Ectodermal cell (in vitro differentiated cells): ENCODE data around the gene RAB25.
A peak's percentile ranks its signal among the peaks of the same experiment; 100 is the strongest.

Experiments
- H3K27ac ChIP-seq: 2 replicates; pipeline ENCODE4 v1.7.0; 2013; ENCODE audit warnings: mild to moderate bottlenecking, low read depth, low read length; ENCODE audit not compliant: insufficient read depth, poor library complexity, severe bottlenecking
- H3K27me3 ChIP-seq: 2 replicates; pipeline ENCODE4 v1.7.0; 2013; ENCODE audit warnings: mild to moderate bottlenecking, low read length; ENCODE audit not compliant: insufficient read depth, control insufficient read depth, poor library complexity, severe bottlenecking
- H3K36me3 ChIP-seq: one replicate; pipeline ENCODE4 v1.7.0; 2013; ENCODE audit warnings: low read length; ENCODE audit not compliant: control insufficient read depth, insufficient read depth
- H3K4me1 ChIP-seq: one replicate; pipeline ENCODE4 v1.7.0; 2013; ENCODE audit warnings: low read length; ENCODE audit not compliant: control insufficient read depth, insufficient read depth
- H3K4me3 ChIP-seq: 2 replicates; pipeline ENCODE4 v1.7.0; 2013; ENCODE audit warnings: low read depth, low read length, control low read depth; ENCODE audit not compliant: insufficient read depth
- H3K9me3 ChIP-seq: 2 replicates; pipeline ENCODE4 v1.7.0; 2013; ENCODE audit warnings: mild to moderate bottlenecking, low read length, moderate library complexity; ENCODE audit not compliant: control insufficient read depth
- WGBS, 2 experiments: methylation state at CpG; one replicate each; pipeline ENCODE4 v1.1.7; 2013; ENCODE audit warnings: missing lambda C conversion rate in 2 of 2; 5-methylcytosine and 5-hydroxymethylcytosine counted together

The RAB25 gene

DNA sequence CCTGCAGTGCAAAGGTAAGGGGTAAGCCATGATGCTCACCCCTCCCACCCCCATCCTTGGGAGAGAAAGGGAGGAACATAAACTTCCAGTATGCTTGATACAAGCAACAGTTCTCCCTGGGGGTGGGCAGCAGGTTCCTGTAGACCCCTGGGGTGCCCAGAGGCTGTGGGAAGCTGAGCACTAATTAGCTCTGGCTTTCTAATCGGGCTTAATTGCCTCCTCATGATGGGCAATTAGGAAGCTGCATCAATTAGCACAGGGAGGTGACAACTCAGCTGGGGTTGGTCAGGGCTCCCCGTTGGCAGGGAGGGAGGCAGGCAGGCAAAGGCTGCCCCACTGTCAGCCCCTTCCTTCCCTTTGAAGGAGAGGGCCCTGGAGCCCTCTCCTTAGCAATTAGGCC lies 37.8 kb downstream of the RAB25 start:
- no peak overlapping the region for H3K4me3 ChIP-seq
- peaks cover 13% of the 10 kb centered on the region for H3K36me3 ChIP-seq
- 69 to 73% methylated on average over 2 of the region's 2 CpGs for WGBS, 2 experiments
- H3K27me3 ChIP-seq = no peaks in the 10 kb centered on the region
- H3K27ac ChIP-seq = no peak overlapping the region
- no peaks in the 10 kb centered on the region for H3K9me3 ChIP-seq
- peaks cover 18% of the 10 kb centered on the region for H3K4me1 ChIP-seq

GRCh38 chr1:156099282-156099681 lies 38.3 kb downstream of the RAB25 start:
- H3K4me3 ChIP-seq = no peak overlapping the region
- H3K9me3 ChIP-seq = no peaks in the 10 kb centered on the region
- H3K36me3 ChIP-seq = peaks cover 8% of the 10 kb centered on the region
- no peaks in the 10 kb centered on the region for H3K27me3 ChIP-seq
- H3K4me1 ChIP-seq = peaks cover 21% of the 10 kb centered on the region
- 92 to 97% methylated on average over 3 of the region's 3 CpGs for WGBS, 2 experiments
- H3K27ac ChIP-seq = no peak overlapping the region

DNA sequence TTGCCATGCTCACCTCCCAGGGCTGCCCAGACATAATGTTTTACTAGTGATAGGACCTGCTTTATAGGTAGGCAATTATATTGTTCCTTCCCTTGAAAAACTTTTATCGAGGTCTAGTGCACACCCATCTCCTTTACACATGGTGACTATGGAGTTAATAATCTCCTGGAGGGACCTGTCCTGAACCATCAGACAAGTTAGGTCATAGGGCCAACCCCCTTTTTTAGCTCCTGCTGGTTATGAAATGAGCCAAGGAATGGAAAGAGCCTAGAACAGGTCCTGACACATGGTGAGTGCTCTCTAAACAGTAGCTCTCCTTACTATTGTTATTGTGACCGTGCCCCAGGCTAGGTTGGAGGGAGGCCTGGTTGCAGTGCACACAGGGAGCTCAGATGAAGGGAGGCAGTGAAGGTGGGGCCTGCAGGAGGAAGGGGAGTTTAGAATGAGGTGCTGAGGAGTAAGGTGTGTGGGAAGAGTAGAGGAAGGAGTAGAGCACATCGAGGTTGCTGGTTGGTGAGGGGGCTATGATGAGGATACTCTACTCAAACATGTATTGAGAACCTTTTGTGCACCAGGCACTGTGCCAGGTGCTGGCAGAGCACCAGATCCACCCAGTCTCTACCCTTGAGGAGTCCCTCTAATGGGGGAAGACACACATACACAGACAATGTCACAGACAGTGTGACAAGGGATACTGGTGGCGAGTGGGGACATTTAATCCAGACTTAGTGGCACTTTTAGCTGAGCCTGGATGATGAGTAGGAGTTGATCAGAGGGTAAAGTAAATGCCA lies 39.4 kb downstream of the RAB25 start:
- no peak overlapping the region for H3K27ac ChIP-seq
- WGBS, 2 experiments = 86 to 89% methylated on average over 4 of the region's 4 CpGs

GRCh38 chr1:156101880-156102279 lies 40.9 kb downstream of the RAB25 start:
- Histone ChIP-seq H3K4me3 (no peak overlapping the region), H3K4me1 (peaks cover 41% of the 10 kb centered on the region), H3K36me3 (peaks cover 6% of the 10 kb centered on the region), H3K9me3 (no peaks in the 10 kb centered on the region), H3K27me3 (no peaks in the 10 kb centered on the region), H3K27ac (no peak overlapping the region)
- 91 to 95% methylated on average over 6 of the region's 6 CpGs for WGBS, 2 experiments

More for the DNA sequence above, 39.4 kb downstream of the RAB25 start:
- no peak overlapping the region for H3K4me3 ChIP-seq
- H3K9me3 ChIP-seq = no peaks in the 10 kb centered on the region
- peaks cover 32% of the 10 kb centered on the region for H3K4me1 ChIP-seq
- H3K27me3 ChIP-seq = no peaks in the 10 kb centered on the region
- H3K36me3 ChIP-seq = peaks cover 6% of the 10 kb centered on the region

GRCh38 chr1:156102633-156103511 lies 41.9 kb downstream of the RAB25 start:
- Histone ChIP-seq H3K4me3 (no peak overlapping the region), H3K4me1 (peaks cover 45% of the 10 kb centered on the region), H3K27me3 (no peaks in the 10 kb centered on the region), H3K9me3 (no peaks in the 10 kb centered on the region), H3K27ac (peak overlapping the region; percentile 16), H3K36me3 (peaks cover under 1% of the 10 kb centered on the region)
- WGBS, 2 experiments = 90 to 91% methylated on average over 16 of the region's 16 CpGs

DNA sequence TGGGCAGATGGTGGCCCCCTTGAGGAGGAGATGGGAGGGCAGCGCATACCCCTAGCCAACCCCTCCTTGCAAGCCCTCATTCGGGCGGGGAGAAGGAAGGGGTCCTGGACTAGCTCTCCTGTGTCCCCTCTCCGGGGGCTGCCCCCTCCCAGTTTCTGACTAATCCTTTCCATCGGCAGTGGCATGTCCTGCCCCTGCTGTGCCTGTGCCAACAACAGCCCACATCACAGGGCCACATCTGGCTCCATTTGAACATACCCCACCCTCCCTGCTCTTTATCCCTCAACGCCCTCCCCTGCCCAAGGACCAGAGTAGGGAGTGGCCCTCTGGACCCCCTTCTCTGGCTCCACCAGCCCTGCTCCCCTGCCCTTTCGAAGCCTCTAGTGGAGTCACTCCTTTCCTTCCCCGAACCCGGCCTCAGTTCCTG lies 42.6 kb downstream of the RAB25 start:
- no peaks in the 10 kb centered on the region for H3K36me3 ChIP-seq
- WGBS, 2 experiments = 72 to 75% methylated on average over 9 of the region's 9 CpGs
- H3K4me3 ChIP-seq = no peak overlapping the region
- H3K27me3 ChIP-seq = no peaks in the 10 kb centered on the region
- H3K9me3 ChIP-seq = no peaks in the 10 kb centered on the region
- H3K27ac ChIP-seq = peak overlapping the region; percentile 44
- H3K4me1 ChIP-seq = peaks cover 45% of the 10 kb centered on the region

DNA sequence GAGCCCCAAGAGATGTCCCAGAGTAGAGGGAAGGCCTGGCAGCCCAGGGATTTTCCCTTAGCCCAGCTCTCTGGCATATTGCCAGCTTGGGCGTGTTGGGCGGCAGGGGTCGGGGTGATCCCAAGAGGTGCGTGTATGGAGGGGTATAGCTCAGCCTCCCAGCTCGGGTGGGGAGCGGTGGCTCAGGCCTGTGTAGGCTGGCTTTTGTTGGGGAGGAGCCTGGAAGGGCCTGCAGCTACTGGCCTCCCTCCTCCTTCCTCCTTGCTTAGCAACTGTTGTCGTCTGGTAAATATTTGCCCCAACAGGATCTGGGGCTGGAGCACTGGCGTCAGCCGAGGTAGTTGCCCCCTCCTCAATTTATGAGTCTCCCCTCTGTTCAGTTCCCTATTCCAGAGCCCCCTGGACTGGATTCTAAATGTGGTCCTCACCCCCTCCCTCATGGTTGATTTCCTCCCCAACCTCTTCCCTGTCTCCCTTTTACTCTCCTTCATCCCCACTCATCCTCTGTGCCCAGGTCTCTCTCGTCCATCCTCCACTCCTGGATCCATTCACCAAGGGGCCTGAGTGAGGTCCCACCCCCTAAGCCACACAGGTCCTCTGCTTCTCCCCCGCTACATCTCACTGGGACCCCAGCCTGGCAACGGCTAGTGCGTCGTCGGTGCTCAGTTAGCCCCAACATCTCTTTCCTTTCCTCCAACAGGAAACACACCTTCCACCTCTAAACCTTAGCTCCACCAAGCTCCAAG lies 43.3 kb downstream of the RAB25 start:
- peak overlapping the region; percentile 84 for H3K27ac ChIP-seq
- WGBS, 2 experiments = 70 to 75% methylated on average over 15 of the region's 15 CpGs
- H3K4me1 ChIP-seq = peaks cover 45% of the 10 kb centered on the region
- no peaks in the 10 kb centered on the region for H3K9me3 ChIP-seq
- H3K4me3 ChIP-seq = no peak overlapping the region
- no peaks in the 10 kb centered on the region for H3K27me3 ChIP-seq
- H3K36me3 ChIP-seq = no peaks in the 10 kb centered on the region

DNA sequence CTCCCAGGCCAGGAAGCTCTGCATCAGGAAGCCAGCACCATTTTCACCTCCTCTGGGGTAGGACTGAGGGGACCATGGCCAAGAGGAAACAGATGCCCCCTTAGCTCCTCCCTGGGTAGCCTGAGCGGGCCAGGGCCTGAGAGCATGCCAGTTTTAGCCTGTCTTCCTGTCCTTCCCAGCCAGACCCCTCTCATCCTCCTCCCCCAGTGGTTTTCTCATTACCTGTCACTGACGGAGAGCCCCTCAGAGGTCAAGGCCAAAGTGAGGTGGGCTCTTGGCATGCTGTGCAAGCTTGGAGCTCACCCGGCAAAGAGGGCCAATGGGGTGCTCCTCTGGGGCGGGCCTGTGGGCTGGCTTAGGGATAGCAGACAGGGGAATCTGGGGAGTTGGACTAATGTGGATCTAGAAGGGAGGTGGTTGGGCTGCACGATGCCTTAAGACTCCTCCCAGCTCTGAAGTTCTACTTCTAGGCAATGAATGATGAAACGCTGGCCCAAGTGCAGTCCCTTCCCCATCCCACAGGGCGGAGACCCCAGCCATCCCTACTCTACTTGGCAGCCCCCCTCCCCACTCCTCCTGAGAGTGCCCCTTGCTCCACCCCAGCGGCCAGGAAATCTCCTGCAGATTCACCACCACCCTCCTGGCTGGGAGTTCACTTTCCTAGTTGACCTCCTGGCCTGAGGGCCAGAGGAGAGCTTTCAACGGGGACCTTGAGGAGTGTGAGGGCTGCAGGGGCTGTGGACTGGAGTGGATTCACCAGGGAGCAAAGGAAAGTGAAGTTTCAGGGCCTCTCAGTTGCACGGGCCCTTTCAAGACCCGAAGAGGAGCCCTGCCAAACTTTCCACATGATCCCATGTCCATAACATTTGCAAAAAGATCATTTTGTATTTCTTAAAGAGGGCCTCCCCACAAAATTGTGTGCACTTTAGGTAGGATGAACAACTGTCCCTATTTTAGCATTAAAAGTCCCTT lies 44.2 kb downstream of the RAB25 start:
- H3K27me3 ChIP-seq = no peaks in the 10 kb centered on the region
- no peak overlapping the region for H3K4me3 ChIP-seq
- WGBS, 2 experiments = 60 to 61% methylated on average over 11 of the region's 11 CpGs
- H3K36me3 ChIP-seq = no peaks in the 10 kb centered on the region
- no peaks in the 10 kb centered on the region for H3K9me3 ChIP-seq
- H3K4me1 ChIP-seq = peaks cover 45% of the 10 kb centered on the region
- H3K27ac ChIP-seq = peak overlapping the region; percentile 96
